Pancreas (tissue), 10 donors: ENCODE results near the gene NRIP3. TPM values are rescaled to one million over a fixed set of nuclear protein-coding genes. Genes with fewer than 3 reads are reported as not detected.

Experiments used
- ATAC-seq, 4 donors: fragments of 200-7000 bp; cut with Tn5 transposase; one replicate each; pipeline versions ENCODE4 v1.8.0 to v1.9.1; 2020; ENCODE audit warnings: mild to moderate bottlenecking in 4 of 4, moderate library complexity in 4 of 4
- DNase-seq, 6 donors: peaks; one replicate each; pipeline ENCODE4 v3.0.0-alpha.2; 2020
- FAIRE-seq: peaks from 2 replicates; lab custom pipeline; 2012; peaks lifted over from hg19 to GRCh38; lab: Jason Lieb, UNC
- H3K27ac ChIP-seq, 4 donors: fragments of 200-600 bp; sonication (generic); 1 replicate in 3 of 4; 2 replicates in 1 of 4; pipeline versions ENCODE4 v1.5.0 to v1.8.0; 2020
- H3K27me3 ChIP-seq, 4 donors: fragments of 200-600 bp; one replicate each; pipeline ENCODE4 v1.8.0; 2021
- H3K36me3 ChIP-seq, 3 donors: fragments of 200-600 bp; sonication (generic) in 1 of 3; one replicate each; pipeline versions ENCODE4 v1.5.0 to v1.8.0; 2020 to 2021
- H3K4me1 ChIP-seq, 3 donors: fragments of 200-600 bp; one replicate each; pipeline ENCODE4 v1.8.0; 2021
- H3K4me3 ChIP-seq, 4 donors: fragments of 200-600 bp; sonication (generic) in 2 of 4; one replicate each; pipeline versions ENCODE4 v1.5.0 to v1.8.0; 2020 to 2021
- H3K9me3 ChIP-seq, 4 donors: fragments of 200-600 bp; one replicate each; pipeline ENCODE4 v1.8.0; 2021
- CTCF ChIP-seq, 4 donors: fragments of 200-600 bp; sonication (generic) in 3 of 4; IDR thresholded peaks; one replicate each; pipeline versions ENCODE4 v1.5.0 to v1.8.0; 2021; ENCODE audit warnings: antibody characterized with exemption in 4 of 4
- WGBS, 2 donors: extraction: QIAGEN DNeasy Blood & Tissue Kit; methylation state at CpG; one replicate each; pipeline ENCODE4 v1.1.7; 2013; 5-methylcytosine and 5-hydroxymethylcytosine counted together
- intact Hi-C, 3 donors: fragments of 100-400 bp; cut with DNase I; formaldehyde crosslinking; loops; one replicate each; pipeline versions ENCODE4 v1.11.1 to v1.14.2; 2022
- polyA plus RNA-seq, 2 donors: library from polyadenylated mRNA; stranded (reverse); fragments of 200-250 nt; gene quantifications; one replicate each; pipeline ENCODE4 v1.2.3, GENCODE V29; 2013
- total RNA-seq, 6 donors: library from RNA; stranded (reverse); fragmentation: NEBNext Ultra II Directional in 4 of 6; extraction: Animal tissue kit (Norgen Biotek cat#: 25700) in 4 of 6; gene quantifications; one replicate each; pipeline versions ENCODE4 v1.2.1 to v1.2.4, GENCODE V29; 2021 to 2023
- donor health status: healthy with polysubstance abuse.
- donor health status: DM: no; HTN: no; CAD: no; lungs with moderate emphysema.
- donor health status: DM: no; HTN: no; CAD: no.
- donor health status: control.
- donor health status: control.
- donor health status: Bipolar disorder and iron deficiency.
- donor health status: DM: yes; HTN: yes; CAD: no.
- donor health status: DM: no; HTN: no; CAD: no.
- donor health status: DM: no; HTN: no; CAD: no.
- donor health status: DM: yes; HTN: yes; CAD: no.

The NRIP3 gene
- total and polyA plus RNA-seq, 8 donors, result 0.04 to 0.44 (median 0.27) TPM

GRCh38 chr11:8947230-8947943 is 56.4 kb downstream of the NRIP3 start:
- FAIRE-seq, result no peak
- 80 to 83% methylated on average over 4 of the region's 4 CpGs for WGBS, 2 donors
- Histone ChIP-seq H3K27me3 (no peaks in the 10 kb centered on the region), H3K4me1 (no peaks in the 10 kb centered on the region), H3K36me3 (peaks cover 0 to 17% (median 7%) of the 10 kb centered on the region in 3 donors), H3K27ac (no peak overlapping the region), H3K9me3 (no peaks in the 10 kb centered on the region), H3K4me3 (no peak overlapping the region)
- intact Hi-C loops, result no loop called here
- no peak for DNase-seq
- no peak for ATAC-seq
- TF ChIP-seq CTCF (IDR thresholded peaks at IDR 0.05), result no peak

GRCh38 chr11:8942518-8943066 is 61.2 kb downstream of the NRIP3 start, which contains the start of gene ASCL3:
ASCL3 (minus strand) TSS chr11:8943016; CDS start chr11:8938161, 4,855 bp downstream.
- no peak within 1 kb of the TSS for H3K4me3 ChIP-seq
- DNase-seq (no peak), ATAC-seq (no peak), FAIRE-seq (no peak)
- no peaks in the 10 kb centered on the region for H3K9me3 ChIP-seq
- no peak within 1 kb of the TSS for H3K27ac ChIP-seq
- H3K4me1 ChIP-seq, result no peaks in the 10 kb centered on the region
- no peak for TF ChIP-seq CTCF (IDR thresholded peaks at IDR 0.05)
- intact Hi-C loops, result no loop called here
- no peaks in the 10 kb centered on the region for H3K27me3 ChIP-seq
- WGBS, 2 donors, result 54 to 73% methylated on average over 5 of the region's 5 CpGs
- peaks cover 0 to 5% (median 4%) of the 10 kb centered on the region in 3 donors for H3K36me3 ChIP-seq

- H3K36me3 ChIP-seq, result no peaks in the 10 kb centered on the region
- no peak overlapping the region for H3K4me3 ChIP-seq
- no peaks in the 10 kb centered on the region for H3K4me1 ChIP-seq
- no peak for TF ChIP-seq CTCF (IDR thresholded peaks at IDR 0.05)
- no peak for FAIRE-seq
- DNase-seq, result no peak
- H3K27me3 ChIP-seq, result no peaks in the 10 kb centered on the region
- intact Hi-C loops, result no loop called here
- no peaks in the 10 kb centered on the region for H3K9me3 ChIP-seq
- no peak for ATAC-seq
- WGBS, 2 donors, result 56 to 61% methylated on average over 8 of the region's 8 CpGs
- no peak overlapping the region for H3K27ac ChIP-seq
Measured at GRCh38 chr11:8941341-8942103, 62.3 kb downstream of the NRIP3 start.

- no peaks in the 10 kb centered on the region for H3K9me3 ChIP-seq
- no peak overlapping the region for H3K4me3 ChIP-seq
- no peak overlapping the region for H3K27ac ChIP-seq
- intact Hi-C loops, result no loop called here
- no peak for DNase-seq
- no peaks in the 10 kb centered on the region for H3K27me3 ChIP-seq
- H3K36me3 ChIP-seq, result no peaks in the 10 kb centered on the region
- TF ChIP-seq CTCF (IDR thresholded peaks at IDR 0.05), result no peak
- 76 to 84% methylated on average over 14 of the region's 14 CpGs for WGBS, 2 donors
- FAIRE-seq, result no peak
- no peak for ATAC-seq
- H3K4me1 ChIP-seq, result no peaks in the 10 kb centered on the region
Measured at GRCh38 chr11:8937659-8938058, 66.1 kb downstream of the NRIP3 start.
